Stimulated activated CD4-positive, alpha-beta T cell treated with anti-CD3 and anti-CD28 coated beads, Interleukin-1b, Interleukin-23, amount 100 ng/mL, for 48 hours (primary cell): Measurements from ENCODE around the gene BTN2A1.
"Not testable (repeated sequence)": the region's sequence is repeated elsewhere in the genome, so short reads cannot be mapped to it uniquely, and the experiment has no call there.

Experiments
- DNase-seq: peaks from one replicate; pipeline ENCODE4 v3.0.0-alpha.2; 2020

The BTN2A1 gene

GRCh38 chr6:26457806-26458688 lies at the start of gene BTN2A1:
Gene BTN2A1, plus strand, starts transcription at chr6:26457955. Its CDS starts 682 bp downstream, at chr6:26458637.
- DNase-seq, result peak; percentile 72

- DNase-seq, result no peak
Observed at GRCh38 chr6:26408828-26409730, 48.7 kb upstream of the BTN2A1 start.

GRCh38 chr6:26411751-26412150 lies 46.0 kb upstream of the BTN2A1 start:
- no peak for DNase-seq

- DNase-seq, result no peak
Observed at GRCh38 chr6:26412228-26412627, 45.5 kb upstream of the BTN2A1 start.

DNA sequence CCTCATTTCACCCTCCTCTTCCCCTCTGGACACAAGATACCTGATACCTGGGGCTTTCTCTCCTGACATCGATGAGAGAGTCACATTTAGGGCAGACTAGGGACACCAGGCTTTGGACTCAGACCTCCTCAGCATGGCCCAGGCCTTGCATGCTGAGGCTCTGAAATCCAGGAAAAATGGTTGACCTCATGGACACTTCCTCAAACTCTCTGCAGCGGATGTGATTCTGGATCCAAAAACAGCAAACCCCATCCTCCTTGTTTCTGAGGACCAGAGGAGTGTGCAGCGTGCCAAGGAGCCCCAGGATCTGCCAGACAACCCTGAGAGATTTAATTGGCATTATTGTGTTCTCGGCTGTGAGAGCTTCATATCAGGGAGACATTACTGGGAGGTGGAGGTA lies 44.8 kb upstream of the BTN2A1 start:
- DNase-seq, result no peak

DNA sequence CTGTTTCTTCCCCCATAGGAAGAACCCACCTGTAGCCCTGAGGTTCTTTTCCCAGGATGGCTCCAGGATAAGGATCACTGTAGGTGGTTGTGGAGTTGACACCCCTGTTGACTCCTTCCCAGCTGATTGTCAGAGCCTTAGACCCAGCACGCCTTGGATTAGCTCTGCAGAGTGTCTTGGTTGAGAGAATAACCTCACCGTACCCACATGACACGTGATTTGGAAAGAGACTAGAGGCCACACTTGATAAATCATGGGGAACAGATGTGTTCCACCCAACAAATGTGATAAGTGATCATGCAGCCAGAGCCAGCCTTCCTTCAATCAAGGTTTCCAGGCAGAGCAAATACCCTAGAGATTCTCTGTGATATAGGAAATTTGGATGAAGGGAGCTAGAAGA lies 43.5 kb upstream of the BTN2A1 start:
- no peak for DNase-seq

DNA sequence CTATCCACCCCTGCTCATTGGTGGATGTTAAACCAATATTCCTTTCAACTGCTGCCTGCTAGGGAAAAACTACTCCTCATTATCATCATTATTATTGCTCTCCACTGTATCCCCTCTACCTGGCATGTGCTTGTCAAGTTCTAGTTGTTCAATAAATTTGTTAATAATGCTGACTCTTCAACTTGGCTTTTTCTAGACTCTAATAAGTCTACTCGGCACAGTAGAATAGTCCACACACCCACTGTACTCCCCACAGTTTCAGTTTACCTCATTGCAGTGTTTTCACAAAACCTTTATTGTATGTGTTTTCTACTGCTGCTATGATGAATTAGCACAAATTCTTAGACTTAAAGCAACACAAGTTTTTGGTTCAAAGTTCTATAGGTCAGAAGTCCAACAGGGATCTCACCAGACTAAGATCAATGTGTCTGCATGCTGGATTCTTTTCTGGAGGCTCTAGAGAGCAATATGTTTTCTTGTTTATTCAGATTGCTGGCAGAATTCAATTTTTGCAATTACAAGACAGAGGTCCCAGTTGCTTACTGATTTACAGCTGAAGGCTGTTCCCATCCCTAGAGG lies 42.6 kb upstream of the BTN2A1 start:
- DNase-seq, result no peak

GRCh38 chr6:26415791-26416190 lies 42.0 kb upstream of the BTN2A1 start:
- DNase-seq, result no peak

GRCh38 chr6:26416288-26416687 lies 41.5 kb upstream of the BTN2A1 start:
- no peak for DNase-seq

DNA sequence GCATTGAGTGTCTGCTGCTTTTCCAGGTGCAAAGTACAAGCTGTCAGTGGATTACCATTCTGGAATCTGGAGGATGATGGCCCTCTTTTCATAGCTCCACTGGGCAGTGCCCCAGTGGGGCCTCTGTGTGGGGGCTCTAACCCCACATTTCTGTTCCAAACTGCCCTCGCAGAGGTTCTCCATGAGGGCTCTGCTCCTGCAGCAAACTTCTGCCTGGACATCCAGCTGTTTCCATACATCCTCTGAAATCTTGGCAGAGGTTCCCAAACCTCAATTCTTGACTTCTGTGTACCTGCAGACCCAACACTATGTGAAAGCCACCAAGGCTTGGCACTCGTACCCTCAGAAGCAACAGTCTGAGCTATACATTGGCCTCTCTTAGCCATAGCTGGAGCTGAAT lies 39.7 kb upstream of the BTN2A1 start:
- DNase-seq, result not testable (repeated sequence)

DNA sequence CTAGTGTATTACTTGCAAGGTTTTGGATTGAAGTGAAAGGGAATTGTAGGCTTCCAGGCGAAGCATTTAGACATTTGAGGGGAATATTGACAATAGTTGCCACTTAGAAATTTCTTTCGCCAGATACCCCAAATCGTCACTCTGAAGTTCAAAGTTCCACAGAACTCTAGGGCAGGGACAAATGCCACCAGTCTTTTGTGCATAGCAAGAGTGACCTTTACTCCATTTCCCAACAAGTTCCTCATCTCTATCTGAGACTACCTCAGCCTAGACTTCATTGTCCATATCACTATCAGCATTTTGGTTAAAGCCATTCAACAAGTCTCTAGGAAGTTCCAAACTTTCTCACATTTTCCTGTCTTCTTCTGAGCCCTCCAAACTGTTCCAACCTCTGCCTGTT lies 39.0 kb upstream of the BTN2A1 start:
- DNase-seq, result not testable (repeated sequence)

- DNase-seq, result no peak
Observed at GRCh38 chr6:26420688-26421171, 37.0 kb upstream of the BTN2A1 start.

- peak; percentile 37 for DNase-seq
Observed at GRCh38 chr6:26421259-26422144, 36.3 kb upstream of the BTN2A1 start.

DNA sequence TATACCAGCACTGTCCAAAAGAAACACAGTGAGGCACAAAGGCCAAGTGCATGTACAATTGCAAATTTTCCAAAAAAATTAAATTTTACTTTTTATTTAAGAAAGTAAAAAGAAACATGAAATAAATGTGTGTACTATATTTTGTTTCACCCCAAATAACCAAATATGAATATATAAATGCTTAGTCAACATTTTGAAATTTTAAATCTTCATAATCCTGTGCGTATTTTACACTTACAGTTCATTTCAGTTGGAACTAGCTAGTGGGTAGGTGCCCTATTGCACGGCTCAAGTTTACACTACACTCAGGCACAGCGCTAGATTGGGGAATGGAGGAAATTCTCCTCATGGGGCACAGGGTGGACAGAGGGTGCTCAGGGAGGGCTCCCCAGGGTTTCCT lies 35.4 kb upstream of the BTN2A1 start:
- DNase-seq, result no peak

- DNase-seq, result no peak
Observed at GRCh38 chr6:26426691-26427450, 30.9 kb upstream of the BTN2A1 start.

- DNase-seq, result no peak
Observed at GRCh38 chr6:26427451-26427809, 30.3 kb upstream of the BTN2A1 start.

DNA sequence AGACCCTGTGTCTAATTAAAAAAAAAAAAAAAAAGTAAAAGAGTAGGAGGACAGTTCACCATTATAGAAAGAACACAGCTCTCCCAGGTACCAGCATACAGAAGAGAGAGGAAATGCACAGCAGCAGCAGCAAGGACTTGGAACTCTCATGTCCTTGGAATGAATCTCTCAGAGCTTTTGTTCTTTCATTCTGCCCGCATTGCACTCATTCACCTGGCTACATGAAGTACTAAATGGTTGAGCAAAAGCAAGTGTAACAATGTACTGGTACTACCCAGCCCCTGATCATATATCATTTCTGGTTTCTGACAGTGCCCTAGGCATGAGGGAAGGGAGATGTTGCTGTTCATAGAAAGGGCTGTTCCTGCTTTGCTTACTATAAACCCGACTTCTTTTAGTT lies 29.5 kb upstream of the BTN2A1 start:
- no peak for DNase-seq

DNA sequence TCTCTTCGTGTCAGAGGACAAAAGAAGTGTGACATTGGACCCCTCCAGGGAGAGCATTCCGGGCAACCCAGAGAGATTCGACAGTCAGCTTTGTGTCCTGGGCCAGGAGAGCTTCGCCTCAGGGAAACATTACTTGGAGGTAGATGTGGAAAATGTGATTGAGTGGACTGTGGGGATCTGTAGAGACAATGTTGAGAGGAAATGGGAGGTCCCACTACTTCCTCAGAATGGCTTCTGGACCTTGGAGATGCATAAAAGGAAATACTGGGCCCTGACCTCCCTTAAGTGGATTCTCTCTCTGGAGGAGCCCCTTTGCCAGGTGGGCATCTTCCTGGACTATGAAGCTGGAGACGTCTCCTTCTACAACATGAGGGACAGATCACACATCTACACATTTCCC lies 27.0 kb upstream of the BTN2A1 start:
- no peak for DNase-seq

- no peak for DNase-seq
Observed at GRCh38 chr6:26431258-26432172, 26.2 kb upstream of the BTN2A1 start.

- DNase-seq, result no peak
Observed at GRCh38 chr6:26432627-26433201, 25.0 kb upstream of the BTN2A1 start.
